Measurements from ENCODE around the gene MAGEA4.

GRCh38 chrX:151962034-151962433 is 49.3 kb downstream of the MAGEA4 start:
- TF ChIP-seq CTCF (IDR thresholded peaks at IDR 0.05 in 4 of 5, conservative IDR thresholded peaks at IDR 0.05 in 1 of 5) = no peak
- TF ChIP-seq POLR2A (IDR thresholded peaks at IDR 0.05) = no peak

All from gastrocnemius medialis (tissue), 4 donors.